Mesenteric fat pad (tissue), 1 donor: ENCODE results near the gene GRIN3A. TPM values are rescaled to one million over a fixed set of nuclear protein-coding genes. Genes with fewer than 3 reads are reported as not detected.
"Not testable (repeated sequence)": the region's sequence is repeated elsewhere in the genome, so short reads cannot be mapped to it uniquely, and the experiment has no call there.

Experiments
- DNase-seq: peaks from one replicate; pipeline ENCODE4 v3.0.0-alpha.2; 2020; ENCODE audit warnings: low spot score
- total RNA-seq: library from RNA; stranded (reverse); fragmentation: NEBNext Ultra II Directional; extraction: Animal tissue kit (Norgen Biotek cat#: 25700); gene quantifications from one replicate; pipeline ENCODE4 v1.2.1, GENCODE V29; 2021
- donor health status: DM: yes; HTN: yes; CAD: no.

The GRIN3A gene
- total RNA-seq, 1 donor from 2014 or later = 0.06 TPM

GRCh38 chr9:101585740-101586139 lies 152.7 kb downstream of the GRIN3A start:
- DNase-seq = no peak

- no peak for DNase-seq
These were observed 155.9 kb downstream of the GRIN3A start for GRCh38 chr9:101582553-101582952.

GRCh38 chr9:101579711-101580545 lies 158.5 kb downstream of the GRIN3A start:
- no peak for DNase-seq

- DNase-seq = no peak
These were observed 160.1 kb downstream of the GRIN3A start for GRCh38 chr9:101578378-101578777.

- no peak for DNase-seq
These were observed 163.6 kb downstream of the GRIN3A start for GRCh38 chr9:101574731-101575333.

GRCh38 chr9:101572316-101572715 lies 166.1 kb downstream of the GRIN3A start:
- no peak for DNase-seq

GRCh38 chr9:101571114-101571513 lies 167.3 kb downstream of the GRIN3A start:
- DNase-seq = no peak

GRCh38 chr9:101569741-101570501 lies 168.5 kb downstream of the GRIN3A start:
- DNase-seq = no peak

- no peak for DNase-seq
These were observed 170.6 kb downstream of the GRIN3A start for GRCh38 chr9:101567725-101568350.

- DNase-seq = no peak
These were observed 171.3 kb downstream of the GRIN3A start for GRCh38 chr9:101566904-101567724.

GRCh38 chr9:101564252-101564651 lies 174.2 kb downstream of the GRIN3A start:
- DNase-seq = no peak

- DNase-seq = no peak
These were observed 175.5 kb downstream of the GRIN3A start for GRCh38 chr9:101562966-101563365.

- no peak for DNase-seq
These were observed 176.7 kb downstream of the GRIN3A start for GRCh38 chr9:101561740-101562139.

GRCh38 chr9:101549472-101550098 lies 188.9 kb downstream of the GRIN3A start:
- DNase-seq = not testable (repeated sequence)

GRCh38 chr9:101543098-101543735 lies 195.2 kb downstream of the GRIN3A start:
- no peak for DNase-seq

GRCh38 chr9:101540069-101540468 lies 198.4 kb downstream of the GRIN3A start:
- DNase-seq = no peak

GRCh38 chr9:101536938-101537337 lies 201.5 kb downstream of the GRIN3A start:
- DNase-seq = no peak

GRCh38 chr9:101536351-101536750 lies 202.1 kb downstream of the GRIN3A start:
- DNase-seq = no peak

GRCh38 chr9:101533334-101534204 lies 204.9 kb downstream of the GRIN3A start, which contains the start of gene RNF20:
TSS of gene RNF20 (plus strand) at chr9:101533853. CDS start at chr9:101535424, 1,571 bp downstream.
- DNase-seq = peak; percentile 100
